WERI-Rb-1 (cell line): ENCODE data around the gene SMIM36.
"Not testable (repeated sequence)": the region's sequence is repeated elsewhere in the genome, so short reads cannot be mapped to it uniquely, and the experiment has no call there.

Experiments used
- DNase-seq: peaks from one replicate; pipeline ENCODE4 v3.0.0-alpha.2; 2020
- H3K27ac ChIP-seq: fragments of 250-450 bp; sonication (Bioruptor Pico); 2 replicates; pipeline ENCODE4 v1.5.1; 2020; ENCODE audit warnings: mild to moderate bottlenecking, moderate library complexity
- H3K27me3 ChIP-seq: fragments of 250-450 bp; sonication (Bioruptor Pico); 2 replicates; pipeline ENCODE4 v1.5.1; 2021; ENCODE audit warnings: mild to moderate bottlenecking, low read depth, moderate library complexity; ENCODE audit not compliant: insufficient read depth, severe bottlenecking
- H3K36me3 ChIP-seq: fragments of 250-450 bp; sonication (Bioruptor Pico); 2 replicates; pipeline ENCODE4 v1.5.1; 2020; ENCODE audit warnings: mild to moderate bottlenecking, moderate library complexity
- H3K4me3 ChIP-seq: 2 replicates; pipeline ENCODE4 v1.5.1; 2011; ENCODE audit warnings: low read depth, mild to moderate bottlenecking, control low read depth, low read length
- H3K9me3 ChIP-seq: fragments of 250-450 bp; sonication (Bioruptor Pico); 2 replicates; pipeline ENCODE4 v1.5.1; 2021; ENCODE audit warnings: mild to moderate bottlenecking, moderate library complexity; ENCODE audit not compliant: severe bottlenecking
- CTCF ChIP-seq: IDR thresholded peaks from 2 replicates; pipeline ENCODE4 v1.5.1; 2011; ENCODE audit warnings: low read depth, mild to moderate bottlenecking, control low read depth, inconsistent platforms, low read length

The SMIM36 gene

GRCh38 chr17:55433629-55434422 is 77.4 kb downstream of the SMIM36 start:
- no peak overlapping the region for H3K4me3 ChIP-seq
- H3K27me3 ChIP-seq: no peaks in the 10 kb centered on the region
- no peak for DNase-seq
- TF ChIP-seq CTCF: no peak
- H3K36me3 ChIP-seq: no peaks in the 10 kb centered on the region
- H3K9me3 ChIP-seq: no peaks in the 10 kb centered on the region
- H3K27ac ChIP-seq: no peak overlapping the region

GRCh38 chr17:55433029-55433628 is 78.1 kb downstream of the SMIM36 start:
- no peaks in the 10 kb centered on the region for H3K9me3 ChIP-seq
- no peaks in the 10 kb centered on the region for H3K27me3 ChIP-seq
- DNase-seq: no peak
- H3K27ac ChIP-seq: no peak overlapping the region
- TF ChIP-seq CTCF: no peak
- H3K36me3 ChIP-seq: no peaks in the 10 kb centered on the region
- no peak overlapping the region for H3K4me3 ChIP-seq

GRCh38 chr17:55432358-55433028 is 78.8 kb downstream of the SMIM36 start:
- no peak for TF ChIP-seq CTCF
- no peaks in the 10 kb centered on the region for H3K27me3 ChIP-seq
- H3K9me3 ChIP-seq: no peaks in the 10 kb centered on the region
- H3K27ac ChIP-seq: no peak overlapping the region
- H3K4me3 ChIP-seq: no peak overlapping the region
- DNase-seq: no peak
- no peaks in the 10 kb centered on the region for H3K36me3 ChIP-seq

GRCh38 chr17:55431914-55432313 is 79.3 kb downstream of the SMIM36 start:
- not testable (repeated sequence) for H3K9me3 ChIP-seq

GRCh38 chr17:55430541-55431288 is 80.5 kb downstream of the SMIM36 start:
- no peaks in the 10 kb centered on the region for H3K27me3 ChIP-seq
- no peaks in the 10 kb centered on the region for H3K36me3 ChIP-seq
- TF ChIP-seq CTCF: no peak
- H3K4me3 ChIP-seq: no peak overlapping the region
- DNase-seq: peak; percentile 42
- no peaks in the 10 kb centered on the region for H3K9me3 ChIP-seq
- H3K27ac ChIP-seq: peak overlapping the region; percentile 32; the same call in 1 of the 2 replicates

More at GRCh38 chr17:55431914-55432313, 79.3 kb downstream of the SMIM36 start:
- not testable (repeated sequence) for H3K4me3 ChIP-seq, H3K27me3 ChIP-seq, DNase-seq, H3K36me3 ChIP-seq, H3K27ac ChIP-seq

- DNase-seq: no peak
- H3K36me3 ChIP-seq: no peaks in the 10 kb centered on the region
- no peak overlapping the region for H3K4me3 ChIP-seq
- H3K9me3 ChIP-seq: no peaks in the 10 kb centered on the region
- no peaks in the 10 kb centered on the region for H3K27me3 ChIP-seq
- TF ChIP-seq CTCF: no peak
- H3K27ac ChIP-seq: no peak overlapping the region
These were observed 83.7 kb downstream of the SMIM36 start for GRCh38 chr17:55427587-55427882.
